ENCODE results near the gene SEMA5A.

The SEMA5A gene

DNA sequence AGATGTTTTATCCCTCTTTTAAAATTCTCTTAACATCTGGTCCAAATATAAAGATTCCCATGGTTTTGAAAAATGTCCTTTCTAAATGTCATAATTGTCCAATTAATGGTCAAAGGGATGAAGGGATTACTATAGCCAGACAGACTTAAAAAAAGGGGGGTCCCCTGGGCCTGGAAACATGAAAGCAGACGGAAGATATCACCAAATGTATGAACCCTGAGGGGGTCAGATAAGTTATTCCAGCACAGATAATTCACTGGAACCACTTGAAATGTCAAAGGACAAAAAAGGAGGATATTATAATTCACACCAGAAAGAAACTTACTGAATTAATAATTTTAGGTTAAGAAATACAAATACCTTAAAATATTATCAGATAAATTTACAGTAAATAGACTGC, 155.8 kb downstream of the SEMA5A start:
- DNase-seq, result no peak

DNA sequence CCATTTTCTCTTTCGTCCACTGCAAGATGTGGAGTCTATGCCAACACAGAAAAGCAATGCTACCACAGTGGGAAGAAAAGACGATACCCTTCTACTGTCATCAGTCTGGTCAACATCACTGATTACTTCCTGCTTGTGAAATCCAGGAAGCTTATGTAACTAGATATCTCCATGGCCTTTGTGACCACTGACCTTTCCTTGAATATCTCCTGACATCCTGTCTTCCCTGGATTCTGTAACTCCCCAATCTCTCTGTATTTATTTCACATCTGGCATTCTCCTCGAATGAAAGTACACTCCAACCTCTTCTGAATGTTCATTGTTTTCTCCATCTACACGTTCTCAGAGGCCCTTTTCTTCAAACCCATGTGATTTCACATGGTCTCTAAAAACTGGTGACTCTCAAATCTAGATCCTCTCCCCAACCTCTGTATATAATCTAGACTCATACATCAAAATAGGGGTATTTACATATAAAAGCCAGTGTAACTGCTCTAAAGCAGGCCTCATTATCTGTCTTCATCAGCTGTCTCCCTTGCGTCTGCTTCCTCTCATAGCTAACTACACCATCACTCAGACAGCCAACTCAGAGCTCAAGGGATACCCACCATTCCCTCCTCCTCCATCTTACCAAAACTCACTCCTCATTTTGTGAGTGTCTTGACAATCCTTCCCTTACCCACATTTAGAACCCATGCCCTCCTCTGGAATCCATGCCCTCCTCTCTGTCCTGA, 156.8 kb downstream of the SEMA5A start:
- no peak for DNase-seq
- Histone ChIP-seq H3K4me2 (ENCODE audit: low read depth, low read length) (no peak overlapping the region), H3K4me1 (ENCODE audit: low read length) (no peaks in the 10 kb centered on the region), H3K9me2 (replicated peaks; ENCODE audit: insufficient read depth, low read length) (no peaks in the 10 kb centered on the region), H2AFZ (ENCODE audit: low read length) (no peak overlapping the region), H3K4me3 (ENCODE audit: low read length) (no peak overlapping the region), H3K9me3 (replicated peaks; ENCODE audit: insufficient read depth, low read length) (no peaks in the 10 kb centered on the region), H4K20me1 (ENCODE audit: insufficient read depth, low read length) (no peaks in the 10 kb centered on the region), H3K27ac (ENCODE audit: low read length) (no peak overlapping the region), H3F3A (ENCODE audit: insufficient read depth, low read length) (no peaks in the 10 kb centered on the region), H3K79me2 (ENCODE audit: low read length) (no peaks in the 10 kb centered on the region), H3K9ac (ENCODE audit: low read length) (no peak overlapping the region), H3K36me3 (replicated peaks; ENCODE audit: insufficient read depth, low read length) (no peaks in the 10 kb centered on the region), H3K27me3 (replicated peaks; ENCODE audit: insufficient read depth, low read length) (no peaks in the 10 kb centered on the region)
- no peak for TF ChIP-seq EZH2 (optimal IDR thresholded peaks at IDR 0.05; ENCODE audit: low read depth, low read length)

More for the DNA sequence above, 155.8 kb downstream of the SEMA5A start:
- Histone ChIP-seq H3K9ac (ENCODE audit: low read length) (no peak overlapping the region), H3K27me3 (replicated peaks; ENCODE audit: insufficient read depth, low read length) (no peaks in the 10 kb centered on the region), H3K79me2 (ENCODE audit: low read length) (no peaks in the 10 kb centered on the region), H3K27ac (ENCODE audit: low read length) (no peak overlapping the region), H2AFZ (ENCODE audit: low read length) (no peak overlapping the region), H4K20me1 (ENCODE audit: insufficient read depth, low read length) (no peaks in the 10 kb centered on the region), H3K4me1 (ENCODE audit: low read length) (no peaks in the 10 kb centered on the region), H3K9me3 (replicated peaks; ENCODE audit: insufficient read depth, low read length) (no peaks in the 10 kb centered on the region), H3K4me3 (ENCODE audit: low read length) (no peak overlapping the region), H3F3A (ENCODE audit: insufficient read depth, low read length) (no peaks in the 10 kb centered on the region), H3K9me2 (replicated peaks; ENCODE audit: insufficient read depth, low read length) (no peaks in the 10 kb centered on the region), H3K4me2 (ENCODE audit: low read depth, low read length) (no peak overlapping the region), H3K36me3 (replicated peaks; ENCODE audit: insufficient read depth, low read length) (no peaks in the 10 kb centered on the region)
- TF ChIP-seq, protein P1, sequence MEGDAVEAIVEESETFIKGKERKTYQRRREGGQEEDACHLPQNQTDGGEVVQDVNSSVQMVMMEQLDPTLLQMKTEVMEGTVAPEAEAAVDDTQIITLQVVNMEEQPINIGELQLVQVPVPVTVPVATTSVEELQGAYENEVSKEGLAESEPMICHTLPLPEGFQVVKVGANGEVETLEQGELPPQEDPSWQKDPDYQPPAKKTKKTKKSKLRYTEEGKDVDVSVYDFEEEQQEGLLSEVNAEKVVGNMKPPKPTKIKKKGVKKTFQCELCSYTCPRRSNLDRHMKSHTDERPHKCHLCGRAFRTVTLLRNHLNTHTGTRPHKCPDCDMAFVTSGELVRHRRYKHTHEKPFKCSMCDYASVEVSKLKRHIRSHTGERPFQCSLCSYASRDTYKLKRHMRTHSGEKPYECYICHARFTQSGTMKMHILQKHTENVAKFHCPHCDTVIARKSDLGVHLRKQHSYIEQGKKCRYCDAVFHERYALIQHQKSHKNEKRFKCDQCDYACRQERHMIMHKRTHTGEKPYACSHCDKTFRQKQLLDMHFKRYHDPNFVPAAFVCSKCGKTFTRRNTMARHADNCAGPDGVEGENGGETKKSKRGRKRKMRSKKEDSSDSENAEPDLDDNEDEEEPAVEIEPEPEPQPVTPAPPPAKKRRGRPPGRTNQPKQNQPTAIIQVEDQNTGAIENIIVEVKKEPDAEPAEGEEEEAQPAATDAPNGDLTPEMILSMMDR (IDR thresholded peaks at IDR 0.05; ENCODE audit: low read length), result no peak
- TF ChIP-seq EZH2 (optimal IDR thresholded peaks at IDR 0.05; ENCODE audit: low read depth, low read length) (no peak), EZH2phosphoT487 (IDR thresholded peaks at IDR 0.05; ENCODE audit: low read length) (no peak)

DNA sequence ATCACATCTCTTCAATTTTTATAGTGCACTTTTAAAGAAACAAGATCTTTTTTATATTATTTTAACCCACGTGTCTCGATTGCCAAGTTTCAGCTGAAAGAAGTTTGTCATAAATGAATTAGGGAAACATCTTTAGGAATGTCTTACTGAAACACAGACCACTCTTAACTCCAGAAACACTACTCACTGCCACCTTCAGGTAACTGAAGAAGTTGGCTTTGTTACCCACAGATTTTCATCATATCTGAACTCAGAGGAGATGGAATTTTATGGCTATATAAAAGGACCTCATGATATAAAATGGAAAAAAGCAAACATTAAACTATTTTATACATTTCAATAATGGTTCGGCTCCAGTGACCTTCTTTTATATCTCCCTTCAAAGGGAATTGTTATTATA, 158.0 kb downstream of the SEMA5A start:
- no peak overlapping the region for H2AFZ ChIP-seq (ENCODE audit: low read length)
- no peak for DNase-seq
- H3K9ac ChIP-seq (ENCODE audit: low read length), result no peak overlapping the region
- no peaks in the 10 kb centered on the region for H3K9me2 ChIP-seq (replicated peaks; ENCODE audit: insufficient read depth, low read length)
- no peak overlapping the region for H3K4me3 ChIP-seq (ENCODE audit: low read length)
- H3K36me3 ChIP-seq (replicated peaks; ENCODE audit: insufficient read depth, low read length), result no peaks in the 10 kb centered on the region
- no peaks in the 10 kb centered on the region for H3K27me3 ChIP-seq (replicated peaks; ENCODE audit: insufficient read depth, low read length)
- H3F3A ChIP-seq (ENCODE audit: insufficient read depth, low read length), result no peaks in the 10 kb centered on the region
- H3K27ac ChIP-seq (ENCODE audit: low read length), result no peak overlapping the region
- no peak overlapping the region for H3K4me2 ChIP-seq (ENCODE audit: low read depth, low read length)
- H3K79me2 ChIP-seq (ENCODE audit: low read length), result no peaks in the 10 kb centered on the region
- H3K4me1 ChIP-seq (ENCODE audit: low read length), result no peaks in the 10 kb centered on the region
- no peaks in the 10 kb centered on the region for H4K20me1 ChIP-seq (ENCODE audit: insufficient read depth, low read length)
- H3K9me3 ChIP-seq (replicated peaks; ENCODE audit: insufficient read depth, low read length), result no peaks in the 10 kb centered on the region
- TF ChIP-seq EZH2 (optimal IDR thresholded peaks at IDR 0.05; ENCODE audit: low read depth, low read length) (no peak), EZH2phosphoT487 (IDR thresholded peaks at IDR 0.05; ENCODE audit: low read length) (no peak)
- TF ChIP-seq, protein P1 (IDR thresholded peaks at IDR 0.05; ENCODE audit: low read length), result no peak

DNA sequence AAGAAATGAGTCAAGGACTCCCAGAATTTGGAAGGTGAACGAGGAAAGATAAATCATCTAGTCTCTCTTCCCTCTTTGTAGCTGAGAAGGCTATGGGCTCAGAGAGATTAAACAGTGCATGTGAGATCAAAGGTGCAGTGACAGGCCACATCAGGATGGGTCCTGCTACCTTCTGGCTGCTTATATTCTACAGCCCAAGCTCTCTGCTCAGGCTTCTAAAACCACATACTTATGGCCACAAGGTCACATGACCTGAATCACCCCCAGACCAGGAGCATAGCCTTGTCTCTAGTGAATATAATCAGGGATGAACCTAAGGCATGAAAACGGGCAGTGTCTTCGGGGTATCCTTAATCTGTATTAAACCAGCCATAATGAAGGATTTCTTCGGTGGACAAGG, 158.9 kb downstream of the SEMA5A start:
- no peaks in the 10 kb centered on the region for H3K9me2 ChIP-seq (replicated peaks; ENCODE audit: insufficient read depth, low read length)
- H3K27me3 ChIP-seq (replicated peaks; ENCODE audit: insufficient read depth, low read length), result no peaks in the 10 kb centered on the region
- no peaks in the 10 kb centered on the region for H4K20me1 ChIP-seq (ENCODE audit: insufficient read depth, low read length)
- no peaks in the 10 kb centered on the region for H3F3A ChIP-seq (ENCODE audit: insufficient read depth, low read length)
- H3K4me1 ChIP-seq (ENCODE audit: low read length), result no peaks in the 10 kb centered on the region
- H3K4me2 ChIP-seq (ENCODE audit: low read depth, low read length), result no peak overlapping the region
- no peak overlapping the region for H2AFZ ChIP-seq (ENCODE audit: low read length)
- H3K9me3 ChIP-seq (replicated peaks; ENCODE audit: insufficient read depth, low read length), result no peaks in the 10 kb centered on the region
- no peak overlapping the region for H3K4me3 ChIP-seq (ENCODE audit: low read length)
- DNase-seq, result no peak
- no peak overlapping the region for H3K27ac ChIP-seq (ENCODE audit: low read length)
- no peak overlapping the region for H3K9ac ChIP-seq (ENCODE audit: low read length)
- no peak for TF ChIP-seq EZH2phosphoT487 (IDR thresholded peaks at IDR 0.05; ENCODE audit: low read length)
- TF ChIP-seq, protein P1 (IDR thresholded peaks at IDR 0.05; ENCODE audit: low read length), result no peak
- no peak for TF ChIP-seq EZH2 (optimal IDR thresholded peaks at IDR 0.05; ENCODE audit: low read depth, low read length)
- H3K79me2 ChIP-seq (ENCODE audit: low read length), result no peaks in the 10 kb centered on the region
- H3K36me3 ChIP-seq (replicated peaks; ENCODE audit: insufficient read depth, low read length), result no peaks in the 10 kb centered on the region

Data from MM.1S (cell line).